ENCODE measurements around the gene CRYBA2. TPM values are rescaled to one million over a fixed set of nuclear protein-coding genes. Genes with fewer than 3 reads are reported as not detected.

CRYBA2 gene
- polyA plus RNA-seq, 2 of the 4 experiments (the other 2 are of a cell fraction), result not detected

GRCh38 chr2:218988650-218989049 lies 4.6 kb downstream of the CRYBA2 start (continued):
- TF ChIP-seq MAFK (IDR thresholded peaks at IDR 0.05; ENCODE audit: partially characterized antibody), result no peak
- TF ChIP-seq, protein P1, sequence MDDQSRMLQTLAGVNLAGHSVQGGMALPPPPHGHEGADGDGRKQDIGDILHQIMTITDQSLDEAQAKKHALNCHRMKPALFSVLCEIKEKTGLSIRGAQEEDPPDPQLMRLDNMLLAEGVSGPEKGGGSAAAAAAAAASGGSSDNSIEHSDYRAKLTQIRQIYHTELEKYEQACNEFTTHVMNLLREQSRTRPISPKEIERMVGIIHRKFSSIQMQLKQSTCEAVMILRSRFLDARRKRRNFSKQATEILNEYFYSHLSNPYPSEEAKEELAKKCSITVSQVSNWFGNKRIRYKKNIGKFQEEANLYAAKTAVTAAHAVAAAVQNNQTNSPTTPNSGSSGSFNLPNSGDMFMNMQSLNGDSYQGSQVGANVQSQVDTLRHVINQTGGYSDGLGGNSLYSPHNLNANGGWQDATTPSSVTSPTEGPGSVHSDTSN (IDR thresholded peaks at IDR 0.05), result no peak

GRCh38 chr2:218988164-218988563 lies 5.1 kb downstream of the CRYBA2 start:
- ATAC-seq, result no peak

DNA sequence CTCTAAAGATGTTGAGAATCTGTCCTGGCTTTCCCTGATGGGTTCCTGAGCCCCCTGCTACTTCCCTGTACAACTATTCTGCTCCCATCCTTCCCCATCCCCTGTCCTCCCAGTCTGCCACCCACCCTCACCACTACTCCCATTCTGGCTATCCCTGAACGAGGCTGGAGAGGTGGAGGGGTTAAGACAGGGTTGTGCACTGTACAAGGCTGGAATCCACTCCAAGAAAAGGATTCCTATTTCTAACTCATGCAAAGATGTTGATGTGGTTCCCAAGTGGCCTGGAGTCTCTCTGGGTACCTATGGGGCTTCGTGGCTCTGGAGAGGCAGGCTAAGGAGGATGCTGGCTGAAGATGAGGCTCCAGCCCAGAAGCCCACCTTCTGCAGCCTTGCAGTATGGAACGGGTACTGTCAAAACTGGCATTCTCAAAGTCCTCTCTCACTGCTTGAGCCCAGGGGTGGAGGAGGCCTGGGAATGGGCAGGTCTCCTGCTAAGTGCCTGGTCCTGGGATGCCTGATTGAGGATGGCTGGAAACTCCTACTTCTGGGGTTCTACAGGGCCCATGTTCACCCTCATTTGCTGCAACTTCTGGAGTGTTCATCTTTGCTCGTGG lies 7.0 kb downstream of the CRYBA2 start:
- ChIA-PET POLR2A (no interaction called here), CTCF (interaction anchor here (1.0 to 1.4 kb wide), 3 partner anchors 10 to 19 kb away, joined by 3 to 7 read pairs (median 3); no protein-coding TSS in a partner anchor)
- no peak for ATAC-seq

More at GRCh38 chr2:218988164-218988563, 5.1 kb downstream of the CRYBA2 start:
- H3K27ac ChIP-seq, result no peak overlapping the region
- no peak for DNase-seq (ENCODE audit: low read depth in 1 of 2, low spot score in 1 of 2)
- CTCF ChIA-PET, result interaction anchor here (0.8 to 3.8 kb wide), 5 partner anchors 7 to 167 kb away, joined by 3 to 25 read pairs (median 3); no protein-coding TSS in a partner anchor
- H3K4me1 ChIP-seq, result peaks cover 7% of the 10 kb centered on the region; the same call in 1 of the 3 replicates
- 29% methylated on average over 3 of the region's 3 CpGs for WGBS (ENCODE audit: missing lambda C conversion rate)
- TF ChIP-seq EP300 (IDR thresholded peaks at IDR 0.05) (no peak), RAD21 (conservative IDR thresholded peaks at IDR 0.05 in 1 of 2, IDR thresholded peaks at IDR 0.05 in 1 of 2) (no peak), MAFK (IDR thresholded peaks at IDR 0.05; ENCODE audit: partially characterized antibody) (no peak), HEYL (CRISPR knock-in tag; IDR thresholded peaks at IDR 0.05) (no peak), JUNB (IDR thresholded peaks at IDR 0.05) (no peak)
- H3K4me2 ChIP-seq, result no peak overlapping the region
- FAIRE-seq, result no peak
- H3K9me3 ChIP-seq, result no peaks in the 10 kb centered on the region
- POLR2A ChIA-PET, result no interaction called here
- no peak overlapping the region for H3K4me3 ChIP-seq

More for the DNA sequence above, 7.0 kb downstream of the CRYBA2 start:
- Histone ChIP-seq H3K4me1 (peaks cover 12% of the 10 kb centered on the region), H3K9me3 (no peaks in the 10 kb centered on the region), H3K4me2 (no peak overlapping the region), H3K4me3 (no peak overlapping the region), H3K27ac (no peak overlapping the region)
- WGBS (ENCODE audit: missing lambda C conversion rate), result 27% methylated on average over 4 of the region's 4 CpGs
- TF ChIP-seq ZNF302 (CRISPR knock-in tag; IDR thresholded peaks at IDR 0.05) (no peak), CBX8 (IDR thresholded peaks at IDR 0.05) (no peak), SMC3 (IDR thresholded peaks at IDR 0.05) (no peak), POLR2A (IDR thresholded peaks at IDR 0.05; ENCODE audit: low read length) (no peak), RNF2 (IDR thresholded peaks at IDR 0.05; ENCODE audit: borderline replicate concordance, low read depth) (no peak), RFX5 (IDR thresholded peaks at IDR 0.05) (no peak), JUNB (IDR thresholded peaks at IDR 0.05) (no peak), FOSL2 (IDR thresholded peaks at IDR 0.05) (no peak), FOSL2 (CRISPR knock-in tag; IDR thresholded peaks at IDR 0.05) (no peak), ESRRA (IDR thresholded peaks at IDR 0.05; ENCODE audit: borderline replicate concordance, low read length) (no peak), E2F6 (IDR thresholded peaks at IDR 0.05; ENCODE audit: borderline replicate concordance, low read depth) (no peak), HEYL (CRISPR knock-in tag; IDR thresholded peaks at IDR 0.05) (no peak), CHD4 (IDR thresholded peaks at IDR 0.05; ENCODE audit: borderline replicate concordance) (no peak)
- TF ChIP-seq, protein P2, sequence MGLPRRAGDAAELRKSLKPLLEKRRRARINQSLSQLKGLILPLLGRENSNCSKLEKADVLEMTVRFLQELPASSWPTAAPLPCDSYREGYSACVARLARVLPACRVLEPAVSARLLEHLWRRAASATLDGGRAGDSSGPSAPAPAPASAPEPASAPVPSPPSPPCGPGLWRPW (IDR thresholded peaks at IDR 0.05), result no peak
- TF ChIP-seq, protein P3, sequence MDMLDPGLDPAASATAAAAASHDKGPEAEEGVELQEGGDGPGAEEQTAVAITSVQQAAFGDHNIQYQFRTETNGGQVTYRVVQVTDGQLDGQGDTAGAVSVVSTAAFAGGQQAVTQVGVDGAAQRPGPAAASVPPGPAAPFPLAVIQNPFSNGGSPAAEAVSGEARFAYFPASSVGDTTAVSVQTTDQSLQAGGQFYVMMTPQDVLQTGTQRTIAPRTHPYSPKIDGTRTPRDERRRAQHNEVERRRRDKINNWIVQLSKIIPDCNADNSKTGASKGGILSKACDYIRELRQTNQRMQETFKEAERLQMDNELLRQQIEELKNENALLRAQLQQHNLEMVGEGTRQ (IDR thresholded peaks at IDR 0.05), result no peak
- TF ChIP-seq, protein P4, sequence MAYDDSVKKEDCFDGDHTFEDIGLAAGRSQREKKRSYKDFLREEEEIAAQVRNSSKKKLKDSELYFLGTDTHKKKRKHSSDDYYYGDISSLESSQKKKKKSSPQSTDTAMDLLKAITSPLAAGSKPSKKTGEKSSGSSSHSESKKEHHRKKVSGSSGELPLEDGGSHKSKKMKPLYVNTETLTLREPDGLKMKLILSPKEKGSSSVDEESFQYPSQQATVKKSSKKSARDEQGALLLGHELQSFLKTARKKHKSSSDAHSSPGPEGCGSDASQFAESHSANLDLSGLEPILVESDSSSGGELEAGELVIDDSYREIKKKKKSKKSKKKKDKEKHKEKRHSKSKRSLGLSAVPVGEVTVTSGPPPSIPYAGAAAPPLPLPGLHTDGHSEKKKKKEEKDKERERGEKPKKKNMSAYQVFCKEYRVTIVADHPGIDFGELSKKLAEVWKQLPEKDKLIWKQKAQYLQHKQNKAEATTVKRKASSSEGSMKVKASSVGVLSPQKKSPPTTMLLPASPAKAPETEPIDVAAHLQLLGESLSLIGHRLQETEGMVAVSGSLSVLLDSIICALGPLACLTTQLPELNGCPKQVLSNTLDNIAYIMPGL (CRISPR knock-in tag; IDR thresholded peaks at IDR 0.05; ENCODE audit: borderline replicate concordance), result no peak
- no peak for DNase-seq (ENCODE audit: low read depth in 1 of 2, low spot score in 1 of 2)
- FAIRE-seq, result no peak

Measured in A549 (cell line).